Effector memory CD8-positive, alpha-beta T cell (primary cell): Measurements from ENCODE around the gene DPM1.
A peak's percentile ranks its signal among the peaks of the same experiment; 100 is the strongest.

Experiments used
- ATAC-seq: fragments of 150-1000 bp; cut with Tn5 transposase; replicated peaks from 2 replicates; pipeline ENCODE4 v1.10.0; 2021; ENCODE audit warnings: mild to moderate bottlenecking, moderate library complexity
- DNase-seq, 3 experiments: peaks; one replicate each; pipeline ENCODE4 v3.0.0; 2021
- H3K27ac Mint-ChIP-seq, 2 donors: one replicate each; pipeline ENCODE4 v1.8.0; 2022; ENCODE audit warnings: mild to moderate bottlenecking in 2 of 2, mixed read lengths in 2 of 2, moderate library complexity in 2 of 2
- H3K27me3 Mint-ChIP-seq, 2 donors: one replicate each; pipeline ENCODE4 v1.8.0; 2022; ENCODE audit warnings: mixed read lengths in 2 of 2
- H3K36me3 Mint-ChIP-seq: one replicate; pipeline ENCODE4 v1.8.0; 2022; ENCODE audit warnings: mild to moderate bottlenecking, moderate library complexity, mixed read lengths; ENCODE audit not compliant: insufficient read depth
- H3K4me1 Mint-ChIP-seq, 2 donors: one replicate each; pipeline ENCODE4 v1.8.0; 2022; ENCODE audit warnings: low read depth in 2 of 2, mixed read lengths in 2 of 2
- H3K4me3 Mint-ChIP-seq, 2 donors: one replicate each; pipeline ENCODE4 v1.8.0; 2022; ENCODE audit warnings: mild to moderate bottlenecking in 2 of 2, mixed read lengths in 2 of 2, moderate library complexity in 2 of 2
- H3K9me3 Mint-ChIP-seq, 2 donors: one replicate each; pipeline ENCODE4 v1.8.0; 2022; ENCODE audit warnings: mixed read lengths in 2 of 2

DPM1 gene

GRCh38 chr20:50969435-50969834, 11.1 kb upstream of the DPM1 start:
- no peaks in the 10 kb centered on the region for H3K9me3 Mint-ChIP-seq
- no peak overlapping the region for H3K27ac Mint-ChIP-seq
- no peak for ATAC-seq
- peaks cover 3% of the 10 kb centered on the region for H3K36me3 Mint-ChIP-seq
- DNase-seq, result no peak
- H3K4me3 Mint-ChIP-seq, result no peak overlapping the region
- peaks cover 11 to 26% of the 10 kb centered on the region in 2 donors for H3K27me3 Mint-ChIP-seq
- H3K4me1 Mint-ChIP-seq, result no peaks in the 10 kb centered on the region

- no peak overlapping the region for H3K27ac Mint-ChIP-seq
These were observed 10.0 kb upstream of the DPM1 start for GRCh38 chr20:50968289-50968688.

GRCh38 chr20:50967586-50967985, 9.3 kb upstream of the DPM1 start:
- Mint-ChIP-seq H3K36me3 (peaks cover 6% of the 10 kb centered on the region), H3K27ac (no peak overlapping the region), H3K9me3 (no peaks in the 10 kb centered on the region), H3K27me3 (peaks cover 6 to 15% of the 10 kb centered on the region in 2 donors), H3K4me1 (no peaks in the 10 kb centered on the region), H3K4me3 (no peak overlapping the region)
- DNase-seq, result no peak
- ATAC-seq, result no peak

More at GRCh38 chr20:50968289-50968688, 10.0 kb upstream of the DPM1 start:
- DNase-seq, result no peak
- Mint-ChIP-seq H3K27me3 (peaks cover 9 to 21% of the 10 kb centered on the region in 2 donors), H3K4me3 (no peak overlapping the region), H3K9me3 (no peaks in the 10 kb centered on the region), H3K36me3 (peaks cover 3% of the 10 kb centered on the region), H3K4me1 (no peaks in the 10 kb centered on the region)
- no peak for ATAC-seq

- no peaks in the 10 kb centered on the region for H3K27me3 Mint-ChIP-seq
- H3K36me3 Mint-ChIP-seq, result peaks cover 35% of the 10 kb centered on the region
- ATAC-seq, result no peak
These were observed 1.3 kb upstream of the DPM1 start for GRCh38 chr20:50959543-50960126.

GRCh38 chr20:50958615-50959542, 547 bp upstream of the DPM1 start, which contains the start of gene MOCS3:
Gene MOCS3, plus strand, starts transcription at chr20:50958818. Its CDS starts 25 bp downstream, at chr20:50958843.
- Mint-ChIP-seq H3K4me1 (peaks cover 27 to 34% of the 10 kb centered on the region in 2 donors), H3K4me3 (peak within 1 kb of the TSS; percentile 96 to 97), H3K27me3 (no peaks in the 10 kb centered on the region), H3K36me3 (peaks cover 41% of the 10 kb centered on the region), H3K27ac (peak within 1 kb of the TSS; percentile 99 to 100), H3K9me3 (no peaks in the 10 kb centered on the region)
- DNase-seq (peak in 2 of 3 experiments; percentile 76 to 79), ATAC-seq (peak; percentile 84)

More at GRCh38 chr20:50959543-50960126, 1.3 kb upstream of the DPM1 start:
- Mint-ChIP-seq H3K27ac (peak overlapping the region; percentile 99 to 100), H3K4me1 (peaks cover 27 to 34% of the 10 kb centered on the region in 2 donors), H3K4me3 (peak overlapping the region; percentile 96 to 97), H3K9me3 (no peaks in the 10 kb centered on the region)
- no peak for DNase-seq

GRCh38 chr20:50957276-50957675, 1.1 kb downstream of the DPM1 start:
- no peak for DNase-seq
- H3K4me3 Mint-ChIP-seq, result peak overlapping the region; percentile 96 to 97
- H3K4me1 Mint-ChIP-seq, result peaks cover 27 to 34% of the 10 kb centered on the region in 2 donors
- H3K27ac Mint-ChIP-seq, result peak overlapping the region; percentile 99 to 100
- H3K36me3 Mint-ChIP-seq, result peaks cover 55% of the 10 kb centered on the region
- ATAC-seq, result no peak
- no peaks in the 10 kb centered on the region for H3K9me3 Mint-ChIP-seq
- H3K27me3 Mint-ChIP-seq, result no peaks in the 10 kb centered on the region

GRCh38 chr20:50953821-50954220, 4.5 kb downstream of the DPM1 start:
- Mint-ChIP-seq H3K4me3 (no peak overlapping the region), H3K27me3 (no peaks in the 10 kb centered on the region), H3K9me3 (no peaks in the 10 kb centered on the region), H3K36me3 (peaks cover 85% of the 10 kb centered on the region), H3K27ac (no peak overlapping the region), H3K4me1 (peaks cover 18 to 26% of the 10 kb centered on the region in 2 donors)
- ATAC-seq (no peak), DNase-seq (no peak)

- H3K4me1 Mint-ChIP-seq, result peaks cover 15 to 26% of the 10 kb centered on the region in 2 donors
- peaks cover 85% of the 10 kb centered on the region for H3K36me3 Mint-ChIP-seq
- no peaks in the 10 kb centered on the region for H3K27me3 Mint-ChIP-seq
- no peaks in the 10 kb centered on the region for H3K9me3 Mint-ChIP-seq
- no peak for ATAC-seq
- no peak for DNase-seq
- no peak overlapping the region for H3K4me3 Mint-ChIP-seq
- no peak overlapping the region for H3K27ac Mint-ChIP-seq
These were observed 5.1 kb downstream of the DPM1 start for GRCh38 chr20:50953196-50953595.

GRCh38 chr20:50948132-50948785, 10.1 kb downstream of the DPM1 start:
- Mint-ChIP-seq H3K36me3 (peaks cover 99% of the 10 kb centered on the region), H3K4me1 (peaks cover 2 to 3% of the 10 kb centered on the region in 2 donors), H3K27me3 (no peaks in the 10 kb centered on the region), H3K27ac (no peak overlapping the region), H3K4me3 (no peak overlapping the region), H3K9me3 (no peaks in the 10 kb centered on the region)
- DNase-seq (no peak), ATAC-seq (no peak)

GRCh38 chr20:50943069-50943468, 15.3 kb downstream of the DPM1 start:
- Mint-ChIP-seq H3K36me3 (peaks cover 95% of the 10 kb centered on the region), H3K4me3 (no peak overlapping the region), H3K27me3 (no peaks in the 10 kb centered on the region), H3K4me1 (peaks cover 2 to 3% of the 10 kb centered on the region in 2 donors), H3K27ac (no peak overlapping the region), H3K9me3 (no peaks in the 10 kb centered on the region)
- DNase-seq (no peak), ATAC-seq (peak; percentile 50)

- Mint-ChIP-seq H3K36me3 (peaks cover 76% of the 10 kb centered on the region), H3K27me3 (no peaks in the 10 kb centered on the region), H3K27ac (no peak overlapping the region), H3K4me1 (peaks cover 15 to 16% of the 10 kb centered on the region in 2 donors), H3K4me3 (no peak overlapping the region), H3K9me3 (no peaks in the 10 kb centered on the region)
- no peak for ATAC-seq
- DNase-seq, result no peak
These were observed 24.7 kb downstream of the DPM1 start for GRCh38 chr20:50933589-50933988.

- peak overlapping the region; percentile 96 to 99 for H3K4me3 Mint-ChIP-seq
- H3K27me3 Mint-ChIP-seq, result no peaks in the 10 kb centered on the region
- H3K4me1 Mint-ChIP-seq, result peaks cover 23% of the 10 kb centered on the region in 2 donors
- ATAC-seq (no peak), DNase-seq (no peak)
- peaks cover 69% of the 10 kb centered on the region for H3K36me3 Mint-ChIP-seq
- H3K9me3 Mint-ChIP-seq, result no peaks in the 10 kb centered on the region
- H3K27ac Mint-ChIP-seq, result peak overlapping the region in 1 of 2 donors; percentile 98
These were observed 25.5 kb downstream of the DPM1 start for GRCh38 chr20:50932691-50933280.

- Mint-ChIP-seq H3K9me3 (no peaks in the 10 kb centered on the region), H3K36me3 (peaks cover 71% of the 10 kb centered on the region), H3K4me3 (peak overlapping the region; percentile 96 to 99), H3K4me1 (peaks cover 28 to 30% of the 10 kb centered on the region in 2 donors), H3K27ac (peak overlapping the region; percentile 98), H3K27me3 (no peaks in the 10 kb centered on the region)
- DNase-seq, result no peak
- no peak for ATAC-seq
These were observed 26.3 kb downstream of the DPM1 start for GRCh38 chr20:50932016-50932485.
